Measurements from ENCODE around the gene SLIT3.

GRCh38 chr5:168780888-168781287 is 520.1 kb downstream of the SLIT3 start:
- TF ChIP-seq CTCF (IDR thresholded peaks at IDR 0.05; ENCODE audit: insufficient read depth, low read length, poor library complexity, severe bottlenecking) (no peak), EZH2phosphoT487 (conservative IDR thresholded peaks at IDR 0.05; ENCODE audit: low read length) (no peak)

All from SU-DHL-6 (cell line).